Left lung (tissue), 10 donors: Measurements from ENCODE around the gene HSH2D. TPM values are rescaled to one million over a fixed set of nuclear protein-coding genes. Genes with fewer than 3 reads are reported as not detected.

Experiments
- ATAC-seq: fragments of 200-7000 bp; cut with Tn5 transposase; one replicate; pipeline ENCODE4 v1.9.1; 2020; ENCODE audit warnings: moderate library complexity
- DNase-seq, 4 donors: peaks; one replicate each; pipeline ENCODE4 v3.0.0-alpha.2; 2013 to 2020
- H3K27ac ChIP-seq, 2 donors: fragments of 200-600 bp; sonication (generic) in 1 of 2; one replicate each; pipeline versions ENCODE4 v1.5.0 to v1.8.0; 2020 to 2021
- H3K27me3 ChIP-seq, 2 donors: fragments of 200-600 bp; sonication (generic) in 1 of 2; one replicate each; pipeline versions ENCODE4 v1.5.0 to v1.8.0; 2020 to 2021
- H3K36me3 ChIP-seq, 2 donors: fragments of 200-600 bp; sonication (generic) in 1 of 2; one replicate each; pipeline versions ENCODE4 v1.5.0 to v1.8.0; 2020 to 2021
- H3K4me1 ChIP-seq, 2 donors: fragments of 200-600 bp; one replicate each; pipeline ENCODE4 v1.8.0; 2021
- H3K4me3 ChIP-seq, 2 donors: fragments of 200-600 bp; sonication (generic) in 1 of 2; one replicate each; pipeline versions ENCODE4 v1.5.0 to v1.8.0; 2020 to 2021; ENCODE audit warnings: mild to moderate bottlenecking in 1 of 2
- H3K9me3 ChIP-seq, 2 donors: fragments of 200-600 bp; sonication (generic) in 1 of 2; one replicate each; pipeline versions ENCODE4 v1.5.0 to v1.8.0; 2020 to 2021
- CTCF ChIP-seq, 2 donors: fragments of 200-600 bp; sonication (generic) in 1 of 2; IDR thresholded peaks; one replicate each; pipeline versions ENCODE4 v1.5.0 to v1.8.0; 2021; ENCODE audit warnings: antibody characterized with exemption in 2 of 2
- intact Hi-C, 2 donors: fragments of 100-400 bp; cut with DNase I; formaldehyde crosslinking; loops; one replicate each; pipeline versions ENCODE4 v1.11.2 to v1.14.2; 2022
- polyA plus RNA-seq, 6 donors: library from polyadenylated mRNA; unstranded; fragments of 120-200 nt; gene quantifications; one replicate each; pipeline ENCODE4 v1.2.1, GENCODE V29; 2013; ENCODE audit not compliant: insufficient read length in 6 of 6
- total RNA-seq, 2 donors: library from RNA; stranded (reverse); fragmentation: NEBNext Ultra II Directional; extraction: Animal tissue kit (Norgen Biotek cat#: 25700); gene quantifications; one replicate each; pipeline ENCODE4 v1.2.1, GENCODE V29; 2021
- donor health status: DM: no; HTN: yes; CAD: no.
- donor health status: DM: no; HTN: no; CAD: no.

Gene HSH2D
- total and polyA plus RNA-seq, 8 donors = 1.8 to 8.5 (median 2.3) TPM

DNA sequence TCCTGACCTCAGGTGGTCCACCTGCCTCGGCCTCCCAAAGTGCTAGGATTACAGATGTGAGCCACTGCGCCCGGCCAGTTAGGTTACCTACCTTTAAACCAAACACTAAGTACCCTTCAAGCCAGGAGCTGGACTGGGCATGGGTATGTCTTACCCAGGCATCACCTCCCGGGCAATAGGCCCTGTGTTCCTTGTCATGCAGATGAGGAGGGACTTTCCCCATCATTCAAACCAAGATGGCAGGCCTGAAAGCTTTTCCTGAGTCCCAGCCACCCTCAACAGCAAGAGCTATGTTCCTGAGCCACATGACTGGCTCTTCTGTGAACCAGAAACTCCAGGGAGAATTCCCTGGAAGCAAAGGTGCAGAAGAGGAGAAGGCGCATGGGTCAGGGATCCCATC, 22.3 kb upstream of the HSH2D start:
- TF ChIP-seq CTCF (IDR thresholded peaks at IDR 0.05) = no peak
- peaks cover 0 to 90% of the 10 kb centered on the region in 2 donors for H3K36me3 ChIP-seq

GRCh38 chr19:16121967-16122366, 21.5 kb upstream of the HSH2D start:
- peaks cover 4 to 34% of the 10 kb centered on the region in 2 donors for H3K4me1 ChIP-seq
- no peak for DNase-seq
- TF ChIP-seq CTCF (IDR thresholded peaks at IDR 0.05) = no peak
- intact Hi-C loops = no loop called here
- ATAC-seq = no peak
- no peaks in the 10 kb centered on the region for H3K9me3 ChIP-seq
- H3K36me3 ChIP-seq = peaks cover 0 to 94% of the 10 kb centered on the region in 2 donors
- H3K27me3 ChIP-seq = no peaks in the 10 kb centered on the region
- no peak overlapping the region for H3K27ac ChIP-seq
- H3K4me3 ChIP-seq = no peak overlapping the region

More for the DNA sequence above, 22.3 kb upstream of the HSH2D start:
- H3K27ac ChIP-seq = no peak overlapping the region
- ATAC-seq (no peak), DNase-seq (peak in 1 of 4 donors; percentile 22)
- H3K9me3 ChIP-seq = no peaks in the 10 kb centered on the region
- H3K4me3 ChIP-seq = no peak overlapping the region
- H3K4me1 ChIP-seq = peaks cover 4 to 41% of the 10 kb centered on the region in 2 donors
- no peaks in the 10 kb centered on the region for H3K27me3 ChIP-seq
- intact Hi-C loops = no loop called here

GRCh38 chr19:16124953-16125352, 18.5 kb upstream of the HSH2D start:
- H3K9me3 ChIP-seq = no peaks in the 10 kb centered on the region
- peaks cover 0 to 100% of the 10 kb centered on the region in 2 donors for H3K36me3 ChIP-seq
- H3K4me3 ChIP-seq = no peak overlapping the region
- ATAC-seq (no peak), DNase-seq (no peak)
- TF ChIP-seq CTCF (IDR thresholded peaks at IDR 0.05) = no peak
- intact Hi-C loops = no loop called here
- no peaks in the 10 kb centered on the region for H3K27me3 ChIP-seq
- H3K4me1 ChIP-seq = peaks cover 0 to 4% of the 10 kb centered on the region in 2 donors
- no peak overlapping the region for H3K27ac ChIP-seq

DNA sequence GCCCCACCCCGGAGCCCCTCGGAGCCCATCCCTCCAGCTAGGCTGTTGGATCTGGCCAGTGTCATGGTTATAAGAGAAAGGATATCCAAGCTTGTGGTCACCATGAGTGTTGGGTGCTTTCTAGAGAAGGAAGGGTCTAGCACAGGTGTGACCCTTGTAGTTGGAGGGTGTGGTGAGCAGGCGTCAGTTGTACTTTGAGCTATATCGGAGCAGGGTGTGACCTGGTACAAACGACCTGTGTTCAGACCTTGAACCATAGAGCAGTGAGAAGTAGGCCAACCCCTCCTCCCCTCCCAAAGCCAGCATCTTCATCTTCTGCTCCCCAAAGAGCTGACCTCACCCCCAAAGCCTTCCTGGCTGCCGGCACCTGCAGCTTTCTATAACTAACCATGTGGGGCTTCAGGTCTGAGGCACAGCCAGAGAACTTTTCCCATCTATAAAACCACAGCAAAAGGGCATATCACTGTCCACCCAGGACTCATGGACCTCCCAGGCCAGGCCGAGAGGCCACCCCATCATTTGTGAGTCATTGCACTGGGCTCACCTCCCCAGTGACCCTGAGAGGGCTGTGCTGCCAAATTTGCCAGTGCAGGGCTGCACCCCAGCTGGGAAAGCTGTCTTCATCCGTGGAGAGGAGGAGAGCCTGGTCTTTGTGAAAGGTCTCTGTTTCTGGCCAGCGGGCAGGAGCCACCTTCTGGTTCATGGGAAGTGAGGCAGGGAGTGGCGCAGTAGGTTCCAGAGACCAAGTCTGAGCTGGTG, 17.6 kb upstream of the HSH2D start:
- DNase-seq = peak in 1 of 4 donors; percentile 34
- ATAC-seq = no peak
- Histone ChIP-seq H3K4me1 (no peaks in the 10 kb centered on the region), H3K27ac (no peak overlapping the region), H3K36me3 (peaks cover 0 to 100% of the 10 kb centered on the region in 2 donors), H3K4me3 (no peak overlapping the region), H3K9me3 (no peaks in the 10 kb centered on the region), H3K27me3 (no peaks in the 10 kb centered on the region)
- intact Hi-C loops = no loop called here
- TF ChIP-seq CTCF (IDR thresholded peaks at IDR 0.05) = no peak

DNA sequence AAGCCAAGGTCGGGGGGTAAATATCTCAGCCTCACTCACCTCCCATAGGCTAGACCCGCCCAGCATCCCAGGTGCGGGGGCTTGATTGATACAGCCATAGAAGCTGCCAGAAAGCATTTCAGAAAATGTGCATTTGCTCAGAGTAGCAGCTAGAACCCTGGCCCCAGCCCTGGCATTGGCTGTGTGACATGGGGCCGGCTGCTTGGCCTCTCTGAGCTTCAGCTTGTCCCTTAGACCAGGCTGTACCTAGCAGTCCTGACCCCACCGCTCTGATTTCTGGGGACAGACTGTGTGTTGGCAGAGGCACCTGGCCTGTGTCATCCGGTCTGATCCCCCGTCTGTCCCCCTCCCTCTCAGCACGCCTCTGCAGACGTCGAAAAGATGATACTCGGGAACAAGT, 16.4 kb upstream of the HSH2D start:
- ATAC-seq (no peak), DNase-seq (peak in 1 of 4 donors; percentile 31)
- H3K27ac ChIP-seq = no peak overlapping the region
- no peaks in the 10 kb centered on the region for H3K9me3 ChIP-seq
- no peak for TF ChIP-seq CTCF (IDR thresholded peaks at IDR 0.05)
- intact Hi-C loops = no loop called here
- no peaks in the 10 kb centered on the region for H3K27me3 ChIP-seq
- no peaks in the 10 kb centered on the region for H3K4me1 ChIP-seq
- peaks cover 0 to 100% of the 10 kb centered on the region in 2 donors for H3K36me3 ChIP-seq
- no peak overlapping the region for H3K4me3 ChIP-seq
